Stimulated activated naive CD4-positive, alpha-beta T cell (primary cell): ENCODE results near the gene MRPL28.
"Not testable (repeated sequence)": the region's sequence is repeated elsewhere in the genome, so short reads cannot be mapped to it uniquely, and the experiment has no call there.

Experiments used
- DNase-seq, 6 experiments: peaks; one replicate each; lab custom pipeline; 2025; lab: John Stamatoyannopoulos, UW

MRPL28 gene

GRCh38 chr16:340370-341091 is 29.8 kb downstream of the MRPL28 start:
- no peak for DNase-seq

- peak in 2 of 6 experiments; percentile 19 to 21 for DNase-seq
Observed at GRCh38 chr16:339680-340079, 30.7 kb downstream of the MRPL28 start.

GRCh38 chr16:337975-338575 is 32.3 kb downstream of the MRPL28 start:
- DNase-seq = no peak

- no peak for DNase-seq
Observed at GRCh38 chr16:337437-337836, 32.9 kb downstream of the MRPL28 start.

- DNase-seq = no peak
Observed at GRCh38 chr16:336269-336668, 34.1 kb downstream of the MRPL28 start.

- DNase-seq = not testable (repeated sequence)
Observed at GRCh38 chr16:334861-335632, 35.3 kb downstream of the MRPL28 start.

- DNase-seq = not testable (repeated sequence)
Observed at GRCh38 chr16:334164-334832, 36.0 kb downstream of the MRPL28 start.

GRCh38 chr16:333406-334094 is 36.8 kb downstream of the MRPL28 start:
- no peak for DNase-seq

- DNase-seq = not testable (repeated sequence)
Observed at GRCh38 chr16:331181-331814, 39.0 kb downstream of the MRPL28 start.

GRCh38 chr16:330741-331140 is 39.6 kb downstream of the MRPL28 start:
- no peak for DNase-seq

GRCh38 chr16:325375-326145 is 44.8 kb downstream of the MRPL28 start:
- DNase-seq = no peak

- DNase-seq = peak; percentile 73 to 93 (median 84)
Observed at GRCh38 chr16:324451-325334, 45.6 kb downstream of the MRPL28 start.

GRCh38 chr16:324201-324450 is 46.2 kb downstream of the MRPL28 start:
- no peak for DNase-seq

- no peak for DNase-seq
Observed at GRCh38 chr16:322476-323143, 47.7 kb downstream of the MRPL28 start.

- DNase-seq = no peak
Observed at GRCh38 chr16:321532-321931, 48.8 kb downstream of the MRPL28 start.

GRCh38 chr16:320206-320605 is 50.1 kb downstream of the MRPL28 start:
- no peak for DNase-seq

- DNase-seq = no peak
Observed at GRCh38 chr16:318628-319027, 51.7 kb downstream of the MRPL28 start.

GRCh38 chr16:317583-317982 is 52.8 kb downstream of the MRPL28 start:
- no peak for DNase-seq
